ENCODE data around the gene CERS6.
"Not testable (repeated sequence)": the region's sequence is repeated elsewhere in the genome, so short reads cannot be mapped to it uniquely, and the experiment has no call there.

- TF ChIP-seq CSDC2 (CRISPR knock-in tag; IDR thresholded peaks at IDR 0.05); ZFP3 (CRISPR knock-in tag; IDR thresholded peaks at IDR 0.05); ZNF70 (CRISPR knock-in tag; IDR thresholded peaks at IDR 0.05); CREB5 (CRISPR knock-in tag; IDR thresholded peaks at IDR 0.05; ENCODE audit: low read depth); ZFP30 (CRISPR knock-in tag; IDR thresholded peaks at IDR 0.05); CSRNP3 (CRISPR knock-in tag; IDR thresholded peaks at IDR 0.05); RARB (CRISPR knock-in tag; IDR thresholded peaks at IDR 0.05); TCF4 (CRISPR knock-in tag; IDR thresholded peaks at IDR 0.05; ENCODE audit: borderline replicate concordance): not testable (repeated sequence)
- TF ChIP-seq, protein P1, sequence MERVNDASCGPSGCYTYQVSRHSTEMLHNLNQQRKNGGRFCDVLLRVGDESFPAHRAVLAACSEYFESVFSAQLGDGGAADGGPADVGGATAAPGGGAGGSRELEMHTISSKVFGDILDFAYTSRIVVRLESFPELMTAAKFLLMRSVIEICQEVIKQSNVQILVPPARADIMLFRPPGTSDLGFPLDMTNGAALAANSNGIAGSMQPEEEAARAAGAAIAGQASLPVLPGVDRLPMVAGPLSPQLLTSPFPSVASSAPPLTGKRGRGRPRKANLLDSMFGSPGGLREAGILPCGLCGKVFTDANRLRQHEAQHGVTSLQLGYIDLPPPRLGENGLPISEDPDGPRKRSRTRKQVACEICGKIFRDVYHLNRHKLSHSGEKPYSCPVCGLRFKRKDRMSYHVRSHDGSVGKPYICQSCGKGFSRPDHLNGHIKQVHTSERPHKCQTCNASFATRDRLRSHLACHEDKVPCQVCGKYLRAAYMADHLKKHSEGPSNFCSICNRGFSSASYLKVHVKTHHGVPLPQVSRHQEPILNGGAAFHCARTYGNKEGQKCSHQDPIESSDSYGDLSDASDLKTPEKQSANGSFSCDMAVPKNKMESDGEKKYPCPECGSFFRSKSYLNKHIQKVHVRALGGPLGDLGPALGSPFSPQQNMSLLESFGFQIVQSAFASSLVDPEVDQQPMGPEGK (CRISPR knock-in tag; IDR thresholded peaks at IDR 0.05; ENCODE audit: borderline replicate concordance) = not testable (repeated sequence)
These were observed 37.1 kb downstream of the CERS6 start for GRCh38 chr2:168493219-168493618.
